ENCODE results near the gene MYOG. TPM values are rescaled to one million over a fixed set of nuclear protein-coding genes. Genes with fewer than 3 reads are reported as not detected.

The MYOG gene
- polyA plus RNA-seq, 3 donors from 2014 or later = not detected

DNA sequence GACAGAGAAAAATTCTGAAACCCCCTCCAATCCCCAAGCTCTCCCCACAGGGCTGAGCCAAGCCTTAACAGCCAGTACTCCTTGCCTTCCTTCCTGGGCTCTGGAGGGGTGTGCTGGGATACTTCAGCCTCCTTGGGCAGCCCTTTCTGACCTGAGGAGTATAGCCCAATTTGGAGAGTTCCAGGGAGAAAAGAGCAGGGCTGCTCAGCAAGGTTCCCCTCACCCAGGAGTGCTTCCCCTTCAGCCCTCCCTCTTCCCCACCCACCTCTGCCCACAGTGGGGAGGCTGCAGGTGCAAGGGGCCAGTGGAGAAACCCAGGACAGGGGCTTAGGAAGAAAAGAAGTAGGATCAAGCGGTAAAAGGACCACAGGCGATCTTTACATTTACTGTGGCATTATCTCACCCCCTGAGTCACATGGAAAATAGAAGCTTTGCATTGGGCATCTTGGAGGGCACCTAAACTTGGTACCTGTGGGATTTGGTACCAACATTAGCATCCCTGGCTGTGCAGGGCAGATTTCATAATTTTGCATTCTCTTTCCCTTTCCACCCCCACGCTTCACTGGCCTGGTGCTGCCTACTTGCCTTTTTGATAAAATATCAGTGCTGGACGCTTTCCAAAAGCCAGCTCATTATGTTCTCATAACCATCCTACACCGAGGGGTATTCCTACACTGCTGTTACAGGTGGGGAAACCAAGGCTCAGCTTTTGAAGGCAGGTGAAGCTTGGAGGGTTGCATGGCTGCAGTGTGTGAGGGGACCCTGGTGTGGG, 38.9 kb upstream of the MYOG start:
- peaks cover 5 to 7% of the 10 kb centered on the region in 2 donors for H3K4me1 Mint-ChIP-seq
- H3K4me3 Mint-ChIP-seq = no peak overlapping the region
- no peaks in the 10 kb centered on the region for H3K9me3 Mint-ChIP-seq
- no peaks in the 10 kb centered on the region for H3K36me3 Mint-ChIP-seq
- no peak overlapping the region for H3K27ac Mint-ChIP-seq
- peaks cover 12 to 37% (median 15%) of the 10 kb centered on the region in 3 donors for H3K27me3 Mint-ChIP-seq (ENCODE audit: low read depth in 3 of 3)
- no peak for DNase-seq

DNA sequence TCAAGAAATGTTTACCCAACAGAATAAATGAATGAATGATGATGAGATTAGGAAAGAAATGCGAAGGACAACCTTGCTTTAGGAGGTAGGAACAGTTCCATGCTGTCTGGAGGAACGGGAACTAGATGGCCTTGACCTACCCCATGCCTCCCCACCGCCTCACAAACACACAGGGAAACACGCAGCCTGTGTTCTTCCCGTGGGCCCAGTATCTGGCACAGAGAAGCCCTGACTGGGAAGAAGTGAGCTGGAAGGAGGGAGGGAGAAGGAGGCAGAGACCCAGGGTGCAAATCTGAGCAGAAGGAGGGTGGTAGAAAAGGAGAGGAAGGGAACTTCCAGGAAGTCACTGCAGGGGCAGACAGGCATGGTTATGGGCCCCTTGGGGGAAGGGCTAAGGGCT, 38.2 kb upstream of the MYOG start:
- Mint-ChIP-seq H3K36me3 (no peaks in the 10 kb centered on the region), H3K27ac (no peak overlapping the region), H3K27me3 (ENCODE audit: low read depth in 3 of 3) (peaks cover 10 to 33% (median 15%) of the 10 kb centered on the region in 3 donors), H3K4me1 (peaks cover 5 to 7% of the 10 kb centered on the region in 2 donors), H3K4me3 (no peak overlapping the region), H3K9me3 (no peaks in the 10 kb centered on the region)
- no peak for DNase-seq

DNA sequence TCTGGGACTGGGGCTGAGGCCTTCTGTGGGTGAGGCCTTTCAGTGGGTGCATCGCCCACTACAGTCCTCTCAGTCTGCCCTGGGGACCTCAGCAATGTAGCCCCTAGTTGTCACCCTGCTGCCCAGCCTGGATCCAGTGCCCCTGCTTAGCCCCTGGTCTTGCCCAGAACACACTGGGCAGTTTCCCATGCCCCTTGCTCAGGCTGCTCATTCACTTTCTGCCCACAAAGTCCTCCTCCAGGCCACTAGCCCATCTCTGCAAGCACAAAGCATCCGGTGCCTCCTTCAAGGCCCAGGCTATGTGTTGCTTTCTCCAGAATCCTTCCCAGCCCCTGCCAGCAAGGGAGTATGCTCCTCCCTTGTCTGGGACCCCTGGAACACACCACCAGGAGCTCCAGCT, 36.3 kb upstream of the MYOG start:
- Mint-ChIP-seq H3K27me3 (ENCODE audit: low read depth in 3 of 3) (peaks cover 7 to 28% (median 15%) of the 10 kb centered on the region in 3 donors), H3K27ac (no peak overlapping the region)

DNA sequence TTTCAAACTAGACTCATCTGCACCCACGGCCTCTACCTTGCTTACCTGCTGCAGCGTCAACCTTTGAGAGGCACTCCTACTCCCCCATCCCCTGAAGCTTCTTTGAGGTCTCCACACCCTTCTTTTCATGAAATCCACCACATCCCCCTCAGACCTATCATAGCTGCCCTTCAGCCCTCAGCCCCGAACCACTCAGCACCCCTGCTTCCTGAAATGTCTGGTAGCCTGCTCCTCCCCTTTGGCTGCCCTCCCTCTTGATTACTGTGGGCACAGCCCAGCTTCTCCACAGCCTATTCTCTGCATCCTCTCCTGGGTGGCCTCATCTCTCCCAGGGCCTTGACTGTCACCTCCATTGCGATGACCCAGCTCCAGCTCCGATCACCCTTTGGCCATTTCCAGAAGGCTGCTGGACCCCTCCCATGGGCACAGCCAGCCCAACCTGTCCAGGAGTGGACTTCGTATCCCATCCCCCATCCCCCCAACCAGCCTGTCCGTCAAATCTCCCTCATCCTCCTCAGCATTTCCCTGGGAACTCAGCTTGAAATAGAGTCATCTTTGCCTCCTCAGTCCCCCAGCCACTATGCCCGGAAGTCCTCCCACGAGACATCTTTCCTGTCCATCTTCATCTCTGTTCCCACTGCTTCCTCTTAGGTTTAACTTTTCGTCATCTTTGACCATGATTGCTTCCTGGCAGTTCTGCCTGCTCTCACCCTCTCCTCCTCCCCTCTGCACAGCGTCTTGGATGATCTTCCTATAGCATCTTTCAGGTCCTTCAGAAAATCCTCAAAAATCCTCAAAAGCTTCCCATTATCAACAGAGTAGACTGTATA, 35.6 kb upstream of the MYOG start:
- no peak for DNase-seq
- Mint-ChIP-seq H3K4me1 (peaks cover 3 to 5% of the 10 kb centered on the region in 2 donors), H3K9me3 (no peaks in the 10 kb centered on the region), H3K27me3 (ENCODE audit: low read depth in 3 of 3) (peaks cover 9 to 26% (median 15%) of the 10 kb centered on the region in 3 donors), H3K27ac (peak overlapping the region in 1 of 6 donors; percentile 51), H3K4me3 (no peak overlapping the region), H3K36me3 (no peaks in the 10 kb centered on the region)

More for the DNA sequence above, 36.3 kb upstream of the MYOG start:
- H3K4me1 Mint-ChIP-seq = peaks cover 5 to 6% of the 10 kb centered on the region in 2 donors
- no peaks in the 10 kb centered on the region for H3K36me3 Mint-ChIP-seq
- no peak for DNase-seq
- no peak overlapping the region for H3K4me3 Mint-ChIP-seq
- no peaks in the 10 kb centered on the region for H3K9me3 Mint-ChIP-seq

DNA sequence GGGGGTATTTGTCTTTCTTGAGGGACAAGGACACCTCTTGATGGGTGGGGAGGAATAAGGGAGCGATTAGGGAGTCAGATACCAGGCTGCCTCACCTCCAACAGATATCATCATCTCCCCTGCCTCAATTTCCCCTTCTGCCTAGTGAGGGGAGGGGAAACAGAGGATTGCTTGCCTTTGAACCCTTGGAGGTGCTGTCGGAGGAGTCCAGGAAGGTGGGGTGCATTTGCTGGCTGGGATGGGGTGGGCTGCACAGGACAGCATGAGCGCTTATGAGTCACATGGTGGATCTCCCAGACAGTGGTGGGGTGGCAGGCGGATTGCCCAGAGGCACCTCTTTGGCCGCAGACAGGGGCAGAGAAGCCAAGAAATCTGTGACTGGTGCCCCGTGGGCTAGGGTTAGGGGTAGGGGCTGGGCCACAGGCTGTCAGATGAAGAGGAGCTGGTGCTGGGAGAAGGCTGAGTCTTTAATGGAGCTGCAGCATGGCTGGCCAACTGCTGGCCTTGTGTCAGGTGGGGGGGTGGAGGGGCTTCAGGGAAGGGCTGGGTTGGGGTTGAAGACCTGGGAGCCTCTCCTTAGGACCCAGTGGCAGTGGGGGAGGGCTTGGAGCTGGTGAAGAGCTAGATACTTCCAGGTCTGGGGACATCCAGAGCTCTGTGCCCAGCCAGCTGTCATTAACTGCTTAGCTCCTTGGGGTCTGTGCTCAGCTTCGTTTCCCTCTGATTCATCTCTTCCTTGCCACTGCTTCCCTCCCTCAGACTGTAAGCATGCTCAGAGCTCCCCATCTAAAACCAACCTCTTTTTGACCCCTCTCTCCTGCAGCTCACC, 34.7 kb upstream of the MYOG start:
- no peak overlapping the region for H3K4me3 Mint-ChIP-seq
- H3K4me1 Mint-ChIP-seq = peaks cover 3 to 5% of the 10 kb centered on the region in 2 donors
- peaks cover 6 to 23% (median 14%) of the 10 kb centered on the region in 3 donors for H3K27me3 Mint-ChIP-seq (ENCODE audit: low read depth in 3 of 3)
- no peak for DNase-seq
- H3K9me3 Mint-ChIP-seq = no peaks in the 10 kb centered on the region
- no peak overlapping the region for H3K27ac Mint-ChIP-seq
- no peaks in the 10 kb centered on the region for H3K36me3 Mint-ChIP-seq

DNA sequence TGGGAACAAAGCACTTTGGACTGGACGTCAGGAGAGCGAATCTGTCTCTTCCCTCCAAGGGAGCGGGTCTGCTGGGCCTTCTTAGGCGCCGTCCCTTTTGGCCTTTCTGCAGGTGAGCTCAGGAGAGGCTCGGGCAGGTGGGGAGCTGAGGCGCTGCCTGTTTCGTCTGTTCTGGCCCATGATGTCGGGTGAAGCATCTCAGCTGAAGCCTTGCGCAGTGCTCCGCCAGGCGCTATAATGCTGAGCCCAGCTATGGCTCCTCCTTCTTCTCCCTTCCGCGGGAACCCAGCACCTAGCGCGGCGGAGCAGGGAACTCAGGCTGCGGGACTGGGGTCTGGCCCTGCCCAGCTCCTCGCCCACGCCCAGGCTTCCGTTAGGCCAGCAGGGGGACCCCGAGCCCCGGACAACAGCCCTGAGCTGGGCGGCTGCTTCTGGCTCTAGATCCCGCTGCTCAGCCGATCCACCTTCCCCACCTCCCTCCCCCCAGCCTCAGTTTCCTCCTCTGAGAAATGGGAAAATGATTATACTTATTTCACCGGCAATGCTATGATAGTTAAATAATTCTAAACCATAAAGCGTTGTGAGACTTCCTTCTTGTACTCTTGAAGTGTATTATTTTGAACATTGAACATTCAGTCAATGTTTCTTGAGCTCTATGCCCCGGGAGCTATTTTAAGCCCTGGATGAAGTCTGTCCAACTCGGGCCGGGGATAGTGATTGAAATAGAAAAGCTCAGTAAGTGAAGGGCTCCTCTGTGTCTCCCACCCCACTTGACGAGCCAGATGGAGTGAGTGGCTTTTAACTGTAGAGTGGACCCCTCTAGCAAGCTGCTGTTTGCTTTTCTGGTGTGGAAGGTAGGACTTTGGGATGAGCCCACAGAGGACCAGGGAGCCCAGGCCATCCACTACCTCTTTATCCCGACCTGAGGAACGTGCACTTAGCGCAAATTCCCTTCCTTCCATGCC, 32.1 kb upstream of the MYOG start:
- peak in 2 of 3 donors; percentile 4 to 17 for DNase-seq
- no peaks in the 10 kb centered on the region for H3K9me3 Mint-ChIP-seq

DNA sequence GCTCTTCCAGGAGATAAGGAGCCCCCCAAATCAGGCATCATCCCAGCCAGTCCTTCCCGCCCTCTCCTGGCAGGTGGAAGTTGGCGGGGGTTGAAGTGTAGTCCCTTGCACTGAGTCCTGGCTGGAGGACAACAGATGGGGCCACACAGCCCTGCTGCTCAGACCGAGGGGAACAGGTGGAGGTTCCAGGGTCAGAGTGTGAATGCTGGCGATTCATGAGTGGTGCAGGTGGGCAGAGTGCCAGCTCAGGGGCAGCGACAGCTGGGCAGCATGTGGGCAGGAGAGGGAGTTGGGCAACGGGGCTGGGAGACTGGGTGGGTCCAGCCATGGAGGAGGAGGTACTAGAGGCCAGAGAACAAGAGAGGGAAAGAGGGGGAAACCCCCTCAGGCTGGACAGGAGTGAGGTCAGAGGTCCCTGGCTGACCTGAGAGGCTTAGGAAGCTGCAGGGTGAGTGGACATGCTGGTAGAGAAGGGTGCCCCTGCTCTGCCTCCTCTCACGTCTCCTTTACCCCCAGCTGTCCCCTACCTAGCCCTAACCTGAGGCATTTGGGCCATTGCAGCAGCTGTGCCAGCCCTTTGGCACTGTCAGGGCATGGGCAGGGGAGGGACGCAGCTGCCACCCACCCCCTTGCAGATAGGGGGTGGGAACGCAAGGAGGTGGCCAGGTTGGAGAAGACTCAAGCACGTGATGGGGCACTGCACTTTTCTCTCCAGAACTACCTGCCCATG, 30.4 kb upstream of the MYOG start:
- Mint-ChIP-seq H3K27ac (no peak overlapping the region), H3K4me1 (no peaks in the 10 kb centered on the region)

More for the DNA sequence above, 32.1 kb upstream of the MYOG start:
- peaks cover 3 to 5% of the 10 kb centered on the region in 2 donors for H3K4me1 Mint-ChIP-seq
- H3K27me3 Mint-ChIP-seq (ENCODE audit: low read depth in 3 of 3) = peaks cover 6 to 23% (median 10%) of the 10 kb centered on the region in 3 donors
- H3K27ac Mint-ChIP-seq = no peak overlapping the region
- H3K4me3 Mint-ChIP-seq = no peak overlapping the region
- no peaks in the 10 kb centered on the region for H3K36me3 Mint-ChIP-seq

DNA sequence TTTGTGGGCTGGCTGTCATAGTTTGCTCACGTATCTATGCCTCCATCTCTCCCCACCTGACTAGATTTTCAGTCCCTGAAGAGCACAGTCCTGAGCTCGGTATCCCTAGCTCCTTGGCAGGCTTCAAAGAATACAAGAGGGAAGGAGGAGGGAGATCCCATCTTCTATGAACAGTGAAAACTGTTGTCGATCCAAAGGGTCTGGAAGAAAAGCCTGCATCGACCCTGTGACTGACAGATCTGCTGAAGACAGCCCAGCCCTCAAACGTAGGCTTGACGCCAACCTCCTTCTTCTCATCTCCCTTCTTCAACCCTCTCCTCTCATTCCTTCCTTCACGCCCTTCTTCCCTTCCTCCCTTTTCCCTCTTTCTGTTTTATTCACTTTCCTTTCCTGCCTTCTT, 28.4 kb upstream of the MYOG start:
- no peaks in the 10 kb centered on the region for H3K9me3 Mint-ChIP-seq
- no peak overlapping the region for H3K27ac Mint-ChIP-seq
- DNase-seq = no peak
- H3K4me1 Mint-ChIP-seq = no peaks in the 10 kb centered on the region
- H3K27me3 Mint-ChIP-seq (ENCODE audit: low read depth in 3 of 3) = peaks cover 4 to 15% (median 6%) of the 10 kb centered on the region in 3 donors
- H3K4me3 Mint-ChIP-seq = no peak overlapping the region
- H3K36me3 Mint-ChIP-seq = no peaks in the 10 kb centered on the region

More for the DNA sequence above, 30.4 kb upstream of the MYOG start:
- no peaks in the 10 kb centered on the region for H3K36me3 Mint-ChIP-seq
- H3K27me3 Mint-ChIP-seq (ENCODE audit: low read depth in 3 of 3) = peaks cover 4 to 18% (median 5%) of the 10 kb centered on the region in 3 donors
- H3K4me3 Mint-ChIP-seq = no peak overlapping the region
- DNase-seq = no peak
- no peaks in the 10 kb centered on the region for H3K9me3 Mint-ChIP-seq

DNA sequence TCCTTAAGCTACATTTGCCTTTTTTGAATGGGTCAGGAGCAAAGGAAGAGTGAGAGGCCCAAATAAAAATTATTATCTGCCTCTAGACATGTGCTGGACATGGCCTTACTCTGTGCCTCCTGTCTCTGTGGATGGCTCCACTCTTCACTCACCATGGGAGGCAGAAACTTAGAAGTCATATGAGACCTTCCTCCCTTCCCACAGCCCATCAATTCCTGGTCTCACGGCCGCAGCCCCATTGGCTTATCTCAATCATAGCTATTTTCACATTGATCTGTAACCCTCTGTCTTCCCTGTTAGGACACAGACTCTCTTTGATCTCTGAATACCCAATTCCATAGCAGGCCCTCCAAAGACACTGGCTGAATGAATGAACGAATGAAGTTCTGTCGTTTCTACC, 27.5 kb upstream of the MYOG start:
- Mint-ChIP-seq H3K9me3 (no peaks in the 10 kb centered on the region), H3K27me3 (ENCODE audit: low read depth in 3 of 3) (peaks cover 4 to 21% (median 7%) of the 10 kb centered on the region in 3 donors), H3K4me3 (no peak overlapping the region), H3K4me1 (no peaks in the 10 kb centered on the region), H3K27ac (no peak overlapping the region), H3K36me3 (no peaks in the 10 kb centered on the region)
- no peak for DNase-seq

DNA sequence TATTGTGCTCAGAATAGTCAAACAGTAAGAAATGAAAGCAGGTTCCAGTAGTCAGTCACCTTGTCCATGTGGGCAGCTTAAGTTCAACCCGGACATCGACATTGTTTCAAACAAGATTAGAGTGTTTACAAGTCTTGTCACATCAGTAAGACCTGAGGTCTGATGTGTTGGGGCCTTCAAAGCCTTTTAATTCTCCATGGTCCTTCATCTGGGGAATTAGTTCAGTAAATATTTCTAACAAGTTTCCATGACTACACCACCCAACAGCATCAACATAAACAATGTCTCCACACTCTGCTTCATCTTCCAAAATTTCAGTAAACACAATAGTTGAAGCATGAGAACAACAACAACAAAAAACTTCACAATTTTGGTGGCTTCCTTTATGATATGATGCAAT, 26.7 kb upstream of the MYOG start:
- Mint-ChIP-seq H3K4me1 (no peaks in the 10 kb centered on the region), H3K27me3 (ENCODE audit: low read depth in 3 of 3) (peaks cover 4 to 20% (median 9%) of the 10 kb centered on the region in 3 donors), H3K27ac (no peak overlapping the region), H3K4me3 (no peak overlapping the region), H3K9me3 (no peaks in the 10 kb centered on the region), H3K36me3 (no peaks in the 10 kb centered on the region)
- DNase-seq = no peak

DNA sequence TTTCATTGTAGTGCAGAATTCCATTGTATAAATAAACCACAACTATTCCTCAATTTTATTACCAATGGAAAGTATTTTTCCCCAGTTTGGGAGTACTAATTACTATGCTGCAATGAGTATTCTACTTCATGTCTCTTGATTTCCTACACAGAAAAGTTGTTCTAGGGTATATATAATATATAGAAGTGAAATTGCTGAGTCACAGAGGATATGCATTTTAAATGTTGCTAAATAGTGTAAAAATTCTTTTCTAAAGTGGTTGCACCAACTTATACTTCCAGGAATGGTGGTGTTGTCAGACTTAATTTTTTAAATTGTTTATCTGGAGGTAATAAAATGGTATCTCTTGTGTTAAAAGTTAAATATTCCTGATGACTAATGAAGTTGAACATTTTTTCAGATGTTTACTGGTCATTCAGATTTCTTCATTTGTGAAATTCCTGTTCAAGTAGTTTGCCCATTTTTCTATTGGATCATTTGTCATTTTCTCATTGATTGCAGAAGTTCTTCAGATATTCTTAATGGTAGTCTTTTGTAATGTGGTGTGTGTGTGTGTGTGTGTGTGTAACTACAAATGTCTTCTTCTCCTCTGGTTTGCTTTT, 19.1 kb upstream of the MYOG start:
- H3K27me3 Mint-ChIP-seq (ENCODE audit: low read depth in 3 of 3) = peaks cover 2 to 22% (median 13%) of the 10 kb centered on the region in 3 donors

More for the DNA sequence above, 19.1 kb upstream of the MYOG start:
- Mint-ChIP-seq H3K27ac (no peak overlapping the region), H3K4me1 (no peaks in the 10 kb centered on the region), H3K9me3 (peaks cover 0 to 2% (median 0%) of the 10 kb centered on the region in 6 donors), H3K4me3 (no peak overlapping the region), H3K36me3 (peaks cover 0 to 4% (median 0%) of the 10 kb centered on the region in 3 donors)
- no peak for DNase-seq
